ENCODE data around the gene PDGFB.

Gene PDGFB

GRCh38 chr22:39230261-39231196 is 14.3 kb downstream of the PDGFB start:
- no peaks in the 10 kb centered on the region for H3K36me3 ChIP-seq (replicated peaks; ENCODE audit: low read depth, low read length)
- H2AFZ ChIP-seq (ENCODE audit: low read depth, low read length), result no peak overlapping the region
- no peak overlapping the region for H3K4me3 ChIP-seq (ENCODE audit: low read length)
- no peaks in the 10 kb centered on the region for H4K20me1 ChIP-seq (ENCODE audit: insufficient read depth, low read length)
- H3K9me3 ChIP-seq (ENCODE audit: insufficient read depth, low read length), result no peaks in the 10 kb centered on the region
- H3K9ac ChIP-seq (ENCODE audit: low read length), result no peak overlapping the region
- H3K27me3 ChIP-seq (ENCODE audit: low read depth, low read length), result peaks cover 9% of the 10 kb centered on the region; the same call in 1 of the 2 replicates
- no peak for TF ChIP-seq EZH2phosphoT487 (IDR thresholded peaks at IDR 0.05; ENCODE audit: low read depth)
- TF ChIP-seq CTCF (IDR thresholded peaks at IDR 0.05; ENCODE audit: low read depth, low read length), result no peak
- H3K4me2 ChIP-seq (ENCODE audit: low read length), result no peak overlapping the region
- no peak overlapping the region for H3K27ac ChIP-seq (ENCODE audit: low read length)
- no peaks in the 10 kb centered on the region for H3K4me1 ChIP-seq (ENCODE audit: low read length)
- H3K79me2 ChIP-seq (ENCODE audit: low read length), result no peaks in the 10 kb centered on the region

- TF ChIP-seq CTCF (IDR thresholded peaks at IDR 0.05; ENCODE audit: low read depth, low read length) (no peak), EZH2phosphoT487 (IDR thresholded peaks at IDR 0.05; ENCODE audit: low read depth) (no peak)
- Histone ChIP-seq H3K79me2 (ENCODE audit: low read length) (no peaks in the 10 kb centered on the region), H2AFZ (ENCODE audit: low read depth, low read length) (no peak overlapping the region), H3K4me3 (ENCODE audit: low read length) (no peak overlapping the region), H3K4me2 (ENCODE audit: low read length) (no peak overlapping the region), H3K27ac (ENCODE audit: low read length) (no peak overlapping the region), H3K36me3 (replicated peaks; ENCODE audit: low read depth, low read length) (no peaks in the 10 kb centered on the region), H3K27me3 (ENCODE audit: low read depth, low read length) (peaks cover 7% of the 10 kb centered on the region; the same call in 1 of the 2 replicates), H3K9me3 (ENCODE audit: insufficient read depth, low read length) (no peaks in the 10 kb centered on the region), H3K9ac (ENCODE audit: low read length) (no peak overlapping the region), H3K4me1 (ENCODE audit: low read length) (no peaks in the 10 kb centered on the region), H4K20me1 (ENCODE audit: insufficient read depth, low read length) (no peaks in the 10 kb centered on the region)
These were observed 15.0 kb downstream of the PDGFB start for GRCh38 chr22:39229688-39230260.

GRCh38 chr22:39229075-39229474 is 15.7 kb downstream of the PDGFB start:
- no peak for TF ChIP-seq CTCF (IDR thresholded peaks at IDR 0.05; ENCODE audit: low read depth, low read length)
- TF ChIP-seq EZH2phosphoT487 (IDR thresholded peaks at IDR 0.05; ENCODE audit: low read depth), result no peak
- H3K27me3 ChIP-seq (ENCODE audit: low read depth, low read length), result 0 out of 2 replicates have a peak, but pooled peaks cover under 1% of the 10 kb centered on the region

GRCh38 chr22:39227542-39228272 is 17.1 kb downstream of the PDGFB start:
- H3K9me3 ChIP-seq (ENCODE audit: insufficient read depth, low read length), result no peaks in the 10 kb centered on the region
- TF ChIP-seq EZH2phosphoT487 (IDR thresholded peaks at IDR 0.05; ENCODE audit: low read depth) (no peak), CTCF (IDR thresholded peaks at IDR 0.05; ENCODE audit: low read depth, low read length) (no peak)

More at GRCh38 chr22:39229075-39229474, 15.7 kb downstream of the PDGFB start:
- H3K9me3 ChIP-seq (ENCODE audit: insufficient read depth, low read length), result no peaks in the 10 kb centered on the region
- H2AFZ ChIP-seq (ENCODE audit: low read depth, low read length), result no peak overlapping the region
- no peak overlapping the region for H3K9ac ChIP-seq (ENCODE audit: low read length)
- H3K4me1 ChIP-seq (ENCODE audit: low read length), result no peaks in the 10 kb centered on the region
- H3K36me3 ChIP-seq (replicated peaks; ENCODE audit: low read depth, low read length), result no peaks in the 10 kb centered on the region
- no peak overlapping the region for H3K27ac ChIP-seq (ENCODE audit: low read length)
- no peak overlapping the region for H3K4me3 ChIP-seq (ENCODE audit: low read length)
- H3K79me2 ChIP-seq (ENCODE audit: low read length), result no peaks in the 10 kb centered on the region
- H4K20me1 ChIP-seq (ENCODE audit: insufficient read depth, low read length), result no peaks in the 10 kb centered on the region
- H3K4me2 ChIP-seq (ENCODE audit: low read length), result no peak overlapping the region

More at GRCh38 chr22:39227542-39228272, 17.1 kb downstream of the PDGFB start:
- Histone ChIP-seq H3K27me3 (ENCODE audit: low read depth, low read length) (no peaks in the 10 kb centered on the region), H3K27ac (ENCODE audit: low read length) (no peak overlapping the region), H4K20me1 (ENCODE audit: insufficient read depth, low read length) (no peaks in the 10 kb centered on the region), H3K79me2 (ENCODE audit: low read length) (no peaks in the 10 kb centered on the region), H3K9ac (ENCODE audit: low read length) (no peak overlapping the region), H3K36me3 (replicated peaks; ENCODE audit: low read depth, low read length) (no peaks in the 10 kb centered on the region), H3K4me3 (ENCODE audit: low read length) (no peak overlapping the region), H2AFZ (ENCODE audit: low read depth, low read length) (no peak overlapping the region), H3K4me1 (ENCODE audit: low read length) (no peaks in the 10 kb centered on the region), H3K4me2 (ENCODE audit: low read length) (no peak overlapping the region)
